ENCODE measurements around the gene DAAM2.

DNA sequence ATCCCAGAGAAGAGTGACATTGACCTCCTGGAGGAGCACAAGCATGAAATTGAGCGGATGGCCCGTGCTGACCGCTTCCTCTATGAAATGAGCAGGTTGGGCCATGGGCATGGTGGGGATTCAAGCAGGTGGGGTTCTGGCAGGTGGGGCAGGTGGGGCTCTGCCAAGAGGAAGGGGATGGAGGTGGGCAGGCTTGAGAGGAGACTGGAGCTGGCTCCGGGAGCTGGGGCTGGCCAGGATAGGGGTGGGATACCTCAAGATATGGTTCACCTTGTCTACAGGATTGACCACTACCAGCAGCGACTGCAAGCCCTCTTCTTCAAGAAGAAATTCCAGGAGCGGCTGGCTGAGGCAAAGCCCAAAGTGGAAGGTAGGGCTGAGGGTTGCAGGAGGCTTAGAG, 99.2 kb downstream of the DAAM2 start:
- no peak for TF ChIP-seq POLR2A (IDR thresholded peaks at IDR 0.05)
- TF ChIP-seq, protein P1, sequence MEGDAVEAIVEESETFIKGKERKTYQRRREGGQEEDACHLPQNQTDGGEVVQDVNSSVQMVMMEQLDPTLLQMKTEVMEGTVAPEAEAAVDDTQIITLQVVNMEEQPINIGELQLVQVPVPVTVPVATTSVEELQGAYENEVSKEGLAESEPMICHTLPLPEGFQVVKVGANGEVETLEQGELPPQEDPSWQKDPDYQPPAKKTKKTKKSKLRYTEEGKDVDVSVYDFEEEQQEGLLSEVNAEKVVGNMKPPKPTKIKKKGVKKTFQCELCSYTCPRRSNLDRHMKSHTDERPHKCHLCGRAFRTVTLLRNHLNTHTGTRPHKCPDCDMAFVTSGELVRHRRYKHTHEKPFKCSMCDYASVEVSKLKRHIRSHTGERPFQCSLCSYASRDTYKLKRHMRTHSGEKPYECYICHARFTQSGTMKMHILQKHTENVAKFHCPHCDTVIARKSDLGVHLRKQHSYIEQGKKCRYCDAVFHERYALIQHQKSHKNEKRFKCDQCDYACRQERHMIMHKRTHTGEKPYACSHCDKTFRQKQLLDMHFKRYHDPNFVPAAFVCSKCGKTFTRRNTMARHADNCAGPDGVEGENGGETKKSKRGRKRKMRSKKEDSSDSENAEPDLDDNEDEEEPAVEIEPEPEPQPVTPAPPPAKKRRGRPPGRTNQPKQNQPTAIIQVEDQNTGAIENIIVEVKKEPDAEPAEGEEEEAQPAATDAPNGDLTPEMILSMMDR (IDR thresholded peaks at IDR 0.05), result no peak
